ENCODE results near the gene LRMDA.

LRMDA gene

DNA sequence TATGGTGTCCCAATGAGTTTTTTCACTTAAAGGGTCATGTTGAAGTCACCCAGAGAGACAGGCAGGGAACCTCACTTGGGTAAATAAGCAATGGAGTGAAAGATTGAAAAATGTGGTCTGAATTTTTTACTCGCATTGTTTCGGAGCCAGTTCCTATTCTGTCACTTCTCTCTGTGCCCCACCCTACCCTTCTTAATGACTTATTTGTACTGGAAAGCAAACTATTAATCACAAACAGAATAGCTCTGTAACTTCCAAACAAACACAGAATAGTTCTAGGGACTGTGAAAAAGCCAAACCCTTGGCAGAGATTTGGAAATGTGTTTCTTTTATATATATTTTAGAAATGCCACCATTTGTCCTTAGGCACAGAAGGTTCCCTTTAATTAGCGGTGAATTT lies 76.0 kb downstream of the LRMDA start:
- TF ChIP-seq, protein P1, sequence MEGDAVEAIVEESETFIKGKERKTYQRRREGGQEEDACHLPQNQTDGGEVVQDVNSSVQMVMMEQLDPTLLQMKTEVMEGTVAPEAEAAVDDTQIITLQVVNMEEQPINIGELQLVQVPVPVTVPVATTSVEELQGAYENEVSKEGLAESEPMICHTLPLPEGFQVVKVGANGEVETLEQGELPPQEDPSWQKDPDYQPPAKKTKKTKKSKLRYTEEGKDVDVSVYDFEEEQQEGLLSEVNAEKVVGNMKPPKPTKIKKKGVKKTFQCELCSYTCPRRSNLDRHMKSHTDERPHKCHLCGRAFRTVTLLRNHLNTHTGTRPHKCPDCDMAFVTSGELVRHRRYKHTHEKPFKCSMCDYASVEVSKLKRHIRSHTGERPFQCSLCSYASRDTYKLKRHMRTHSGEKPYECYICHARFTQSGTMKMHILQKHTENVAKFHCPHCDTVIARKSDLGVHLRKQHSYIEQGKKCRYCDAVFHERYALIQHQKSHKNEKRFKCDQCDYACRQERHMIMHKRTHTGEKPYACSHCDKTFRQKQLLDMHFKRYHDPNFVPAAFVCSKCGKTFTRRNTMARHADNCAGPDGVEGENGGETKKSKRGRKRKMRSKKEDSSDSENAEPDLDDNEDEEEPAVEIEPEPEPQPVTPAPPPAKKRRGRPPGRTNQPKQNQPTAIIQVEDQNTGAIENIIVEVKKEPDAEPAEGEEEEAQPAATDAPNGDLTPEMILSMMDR (IDR thresholded peaks at IDR 0.05; ENCODE audit: unreplicated experiment in 3 of 3): no peak
- Mint-ChIP-seq H3K27me3 (ENCODE audit: low read depth) (peaks cover 36% of the 10 kb centered on the region), H3K9me3 (no peaks in the 10 kb centered on the region), H3K4me1 (peaks cover 29% of the 10 kb centered on the region), H3K4me3 (no peak overlapping the region), H3K27ac (peak overlapping the region in 1 of 3 experiments; percentile 83), H3K36me3 (ENCODE audit: low read depth) (peaks cover 3% of the 10 kb centered on the region)

DNA sequence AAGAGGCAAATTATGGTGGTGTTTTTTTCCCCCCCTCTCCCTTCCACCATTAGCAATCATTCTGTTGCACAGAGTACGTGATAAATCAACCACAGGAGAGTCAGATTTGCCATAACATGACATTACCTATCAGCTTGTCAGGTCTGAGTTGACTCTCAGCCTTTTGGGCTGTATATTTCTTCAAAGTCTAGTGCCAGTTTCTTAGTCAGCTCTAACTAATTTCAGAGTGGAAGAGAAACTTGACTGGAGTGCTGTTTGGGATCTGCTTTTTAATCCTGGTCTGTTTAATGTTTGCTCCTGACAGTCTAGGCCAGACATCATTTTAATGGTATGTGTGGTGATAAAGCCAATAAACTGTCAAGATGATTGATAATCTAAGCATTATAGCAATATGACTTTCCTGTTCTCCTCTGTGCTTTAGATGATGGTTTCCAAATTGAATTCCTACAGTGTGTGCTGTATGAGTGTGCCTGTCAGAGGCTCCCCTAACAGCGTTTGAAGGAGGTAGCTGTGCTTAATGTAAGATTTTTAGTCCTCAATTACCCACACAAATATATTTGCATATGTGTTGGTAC lies 76.9 kb downstream of the LRMDA start:
- TF ChIP-seq, protein P1 (IDR thresholded peaks at IDR 0.05; ENCODE audit: unreplicated experiment in 3 of 3): no peak
- H3K27ac Mint-ChIP-seq: peak overlapping the region; percentile 78 to 83 (median 79)
- H3K4me1 Mint-ChIP-seq: peaks cover 38% of the 10 kb centered on the region
- H3K27me3 Mint-ChIP-seq (ENCODE audit: low read depth): peaks cover 32% of the 10 kb centered on the region
- no peak overlapping the region for H3K4me3 Mint-ChIP-seq
- no peaks in the 10 kb centered on the region for H3K9me3 Mint-ChIP-seq
- H3K36me3 Mint-ChIP-seq (ENCODE audit: low read depth): peaks cover 3% of the 10 kb centered on the region

DNA sequence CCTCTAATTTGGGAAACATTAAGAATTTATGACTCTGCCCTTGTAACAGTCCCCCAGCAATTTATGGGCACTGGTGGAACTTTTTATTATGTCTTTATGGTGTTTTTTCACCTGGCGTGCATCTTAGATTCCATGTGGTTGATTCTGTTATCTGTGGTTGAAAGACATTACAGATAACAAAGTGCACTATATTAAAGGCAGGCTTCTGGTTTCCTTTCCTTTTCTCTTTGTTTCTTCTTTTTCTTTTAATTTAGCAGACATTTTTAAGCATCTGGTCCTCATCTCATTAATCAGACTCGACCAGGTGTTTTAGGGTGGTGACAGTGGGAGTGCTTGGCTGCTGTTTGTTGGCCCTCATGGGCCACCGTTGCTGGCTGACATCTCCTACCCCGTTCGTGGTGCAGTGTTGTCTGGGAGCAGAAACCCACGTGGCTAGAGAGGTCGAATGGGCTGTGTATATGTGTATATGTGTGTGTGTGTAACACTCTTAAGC lies 77.4 kb downstream of the LRMDA start:
- Mint-ChIP-seq H3K4me1 (peaks cover 41% of the 10 kb centered on the region), H3K4me3 (peak overlapping the region; percentile 22 to 46 (median 32)), H3K9me3 (no peaks in the 10 kb centered on the region)

DNA sequence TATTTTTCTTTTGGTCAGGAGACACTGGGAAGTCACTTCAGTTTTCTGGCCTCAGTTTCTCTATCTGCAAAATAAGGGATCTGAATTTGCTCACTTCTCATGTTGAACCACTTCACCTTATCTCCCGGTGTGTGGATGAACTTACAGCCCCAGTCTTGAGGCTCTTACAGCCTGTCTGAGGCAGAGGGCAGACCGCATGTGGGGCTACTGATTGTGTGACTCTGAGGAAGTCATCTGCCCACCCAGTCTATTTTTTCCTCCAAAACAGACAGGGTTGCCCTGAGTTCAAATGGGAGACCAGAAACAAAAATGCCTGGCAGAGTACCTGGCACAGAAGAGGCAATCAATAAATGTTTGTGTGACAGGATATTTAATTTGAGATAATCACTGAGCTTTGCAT lies 78.3 kb downstream of the LRMDA start:
- H3K4me3 Mint-ChIP-seq: no peak overlapping the region
- H3K27me3 Mint-ChIP-seq (ENCODE audit: low read depth): peaks cover 24% of the 10 kb centered on the region
- peak overlapping the region in 1 of 3 experiments; percentile 79 for H3K27ac Mint-ChIP-seq
- H3K4me1 Mint-ChIP-seq: peaks cover 41% of the 10 kb centered on the region
- TF ChIP-seq, protein P1 (IDR thresholded peaks at IDR 0.05; ENCODE audit: unreplicated experiment in 3 of 3): no peak
- H3K36me3 Mint-ChIP-seq (ENCODE audit: low read depth): peaks cover 5% of the 10 kb centered on the region
- peaks cover 3% of the 10 kb centered on the region for H3K9me3 Mint-ChIP-seq

More for the DNA sequence above, 77.4 kb downstream of the LRMDA start:
- TF ChIP-seq, protein P1 (IDR thresholded peaks at IDR 0.05; ENCODE audit: unreplicated experiment in 3 of 3): no peak
- Mint-ChIP-seq H3K36me3 (ENCODE audit: low read depth) (peaks cover 3% of the 10 kb centered on the region), H3K27ac (peak overlapping the region; percentile 78 to 83 (median 79)), H3K27me3 (ENCODE audit: low read depth) (peaks cover 29% of the 10 kb centered on the region)

DNA sequence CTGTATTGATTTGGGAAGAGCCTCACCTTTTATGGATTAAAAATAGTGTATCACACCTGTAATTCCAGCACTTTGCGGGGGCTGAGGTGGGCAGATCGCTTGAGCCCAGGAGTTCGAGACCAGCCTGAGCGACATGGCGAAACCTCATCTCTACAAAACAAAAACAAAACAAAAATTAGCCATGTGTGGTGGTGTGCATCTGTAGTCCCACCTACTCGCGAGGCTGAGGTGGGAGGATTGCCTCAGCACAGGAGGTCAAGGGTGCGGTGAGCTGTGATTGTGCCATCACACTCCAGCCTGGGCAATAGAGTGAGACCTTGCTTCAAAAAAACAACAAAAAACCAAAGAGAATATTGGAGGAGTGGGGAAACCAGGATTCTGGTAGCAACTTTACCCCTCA lies 79.6 kb downstream of the LRMDA start:
- Mint-ChIP-seq H3K4me1 (peaks cover 41% of the 10 kb centered on the region), H3K9me3 (peaks cover 8% of the 10 kb centered on the region), H3K27me3 (ENCODE audit: low read depth) (peaks cover 20% of the 10 kb centered on the region), H3K4me3 (no peak overlapping the region), H3K27ac (no peak overlapping the region), H3K36me3 (ENCODE audit: low read depth) (peaks cover 9% of the 10 kb centered on the region)
- TF ChIP-seq, protein P1 (IDR thresholded peaks at IDR 0.05; ENCODE audit: unreplicated experiment in 3 of 3): no peak
